Type B pancreatic cell (in vitro differentiated cells): ENCODE data around the gene RNASEH2B. TPM values are rescaled to one million over a fixed set of nuclear protein-coding genes. Genes with fewer than 3 reads are reported as not detected.

Experiments used
- DNase-seq: peaks from one replicate; pipeline ENCODE4 v3.0.0; 2021; ENCODE audit warnings: mixed read lengths; ENCODE audit not compliant: unreplicated experiment; ENCODE audit errors: extremely low spot score
- H3K27ac Mint-ChIP-seq: 2 replicates; pipeline ENCODE4 v1.8.0; 2021; ENCODE audit warnings: mild to moderate bottlenecking, mixed read lengths
- H3K27me3 Mint-ChIP-seq: 2 replicates; pipeline ENCODE4 v1.8.0; 2021; ENCODE audit warnings: mixed read lengths
- H3K36me3 Mint-ChIP-seq: 2 replicates; pipeline ENCODE4 v1.8.0; 2021; ENCODE audit warnings: mixed read lengths
- H3K4me1 Mint-ChIP-seq: one replicate; pipeline ENCODE4 v1.8.0; 2021; ENCODE audit warnings: mixed read lengths; ENCODE audit not compliant: unreplicated experiment
- H3K4me3 Mint-ChIP-seq: 2 replicates; pipeline ENCODE4 v1.8.0; 2021; ENCODE audit warnings: mild to moderate bottlenecking, mixed read lengths
- H3K9me3 Mint-ChIP-seq: 2 replicates; pipeline ENCODE4 v1.8.0; 2021; ENCODE audit warnings: mixed read lengths
- total RNA-seq: library from RNA; stranded (reverse); gene quantifications from 2 replicates; pipeline ENCODE4 v1.2.1, GENCODE V29; 2021; ENCODE audit warnings: low replicate concordance
- TF ChIP-seq, protein P1 (sequence below): fragments of 200-600 bp; sonication (generic); conservative IDR thresholded peaks from 2 replicates; pipeline ENCODE4 v1.5.0; 2021; ENCODE audit warnings: antibody characterized with exemption, mild to moderate bottlenecking

The RNASEH2B gene
- total RNA-seq, 1 donor from 2014 or later, result 37.8 TPM

DNA sequence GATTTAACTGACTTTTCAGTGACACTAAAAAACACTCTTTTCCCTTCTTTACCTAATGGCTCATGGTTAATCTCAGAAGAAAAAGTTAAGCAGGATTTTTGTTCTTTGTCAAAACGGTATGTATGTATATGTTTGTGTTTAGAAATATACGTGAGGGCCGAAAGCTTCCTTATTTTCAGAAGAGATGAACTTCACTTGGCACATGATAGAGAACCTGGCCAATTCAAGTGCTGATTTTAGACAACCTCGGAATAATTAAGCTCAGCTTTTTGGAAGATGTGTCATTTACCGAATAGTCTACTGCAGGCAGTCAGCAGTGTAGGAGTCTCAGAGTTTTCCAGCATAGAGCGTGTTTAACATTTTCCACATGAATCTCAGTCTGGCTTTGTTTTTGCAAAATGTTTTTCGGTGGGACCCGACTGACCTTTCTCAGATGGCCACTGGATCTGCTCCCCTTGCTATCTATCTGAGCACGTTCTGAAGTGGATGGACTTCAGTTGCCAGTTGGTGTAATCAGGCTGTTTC is 4.6 kb downstream of the RNASEH2B start:
- TF ChIP-seq, protein P1, sequence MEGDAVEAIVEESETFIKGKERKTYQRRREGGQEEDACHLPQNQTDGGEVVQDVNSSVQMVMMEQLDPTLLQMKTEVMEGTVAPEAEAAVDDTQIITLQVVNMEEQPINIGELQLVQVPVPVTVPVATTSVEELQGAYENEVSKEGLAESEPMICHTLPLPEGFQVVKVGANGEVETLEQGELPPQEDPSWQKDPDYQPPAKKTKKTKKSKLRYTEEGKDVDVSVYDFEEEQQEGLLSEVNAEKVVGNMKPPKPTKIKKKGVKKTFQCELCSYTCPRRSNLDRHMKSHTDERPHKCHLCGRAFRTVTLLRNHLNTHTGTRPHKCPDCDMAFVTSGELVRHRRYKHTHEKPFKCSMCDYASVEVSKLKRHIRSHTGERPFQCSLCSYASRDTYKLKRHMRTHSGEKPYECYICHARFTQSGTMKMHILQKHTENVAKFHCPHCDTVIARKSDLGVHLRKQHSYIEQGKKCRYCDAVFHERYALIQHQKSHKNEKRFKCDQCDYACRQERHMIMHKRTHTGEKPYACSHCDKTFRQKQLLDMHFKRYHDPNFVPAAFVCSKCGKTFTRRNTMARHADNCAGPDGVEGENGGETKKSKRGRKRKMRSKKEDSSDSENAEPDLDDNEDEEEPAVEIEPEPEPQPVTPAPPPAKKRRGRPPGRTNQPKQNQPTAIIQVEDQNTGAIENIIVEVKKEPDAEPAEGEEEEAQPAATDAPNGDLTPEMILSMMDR, result no peak
- Mint-ChIP-seq H3K27me3 (no peaks in the 10 kb centered on the region), H3K27ac (no peak overlapping the region), H3K4me3 (no peak overlapping the region), H3K9me3 (no peaks in the 10 kb centered on the region), H3K36me3 (no peaks in the 10 kb centered on the region), H3K4me1 (peaks cover 45% of the 10 kb centered on the region)
- DNase-seq, result no peak

DNA sequence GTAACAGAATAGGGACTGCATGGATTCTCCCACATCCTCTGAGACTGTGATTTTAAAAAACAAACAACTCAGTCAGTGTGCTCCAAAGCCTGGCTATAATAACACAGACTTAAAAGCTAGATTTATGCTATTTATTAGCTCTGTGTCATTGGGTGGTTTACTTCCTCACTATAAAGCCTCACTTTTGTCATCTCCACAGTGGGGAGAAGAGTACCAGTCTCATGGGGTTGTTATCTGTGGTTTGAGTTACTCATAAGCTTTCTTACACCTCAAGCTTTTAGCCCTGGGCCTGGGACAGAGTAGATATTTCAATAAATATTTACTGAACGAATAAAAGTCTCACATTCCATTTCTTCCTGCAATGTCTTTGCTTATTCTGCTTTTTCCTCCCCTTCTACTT is 5.3 kb downstream of the RNASEH2B start:
- TF ChIP-seq, protein P1, result no peak
- Mint-ChIP-seq H3K4me3 (no peak overlapping the region), H3K9me3 (no peaks in the 10 kb centered on the region), H3K36me3 (no peaks in the 10 kb centered on the region), H3K27me3 (no peaks in the 10 kb centered on the region), H3K4me1 (peaks cover 45% of the 10 kb centered on the region), H3K27ac (peak overlapping the region; percentile 15)
- no peak for DNase-seq

DNA sequence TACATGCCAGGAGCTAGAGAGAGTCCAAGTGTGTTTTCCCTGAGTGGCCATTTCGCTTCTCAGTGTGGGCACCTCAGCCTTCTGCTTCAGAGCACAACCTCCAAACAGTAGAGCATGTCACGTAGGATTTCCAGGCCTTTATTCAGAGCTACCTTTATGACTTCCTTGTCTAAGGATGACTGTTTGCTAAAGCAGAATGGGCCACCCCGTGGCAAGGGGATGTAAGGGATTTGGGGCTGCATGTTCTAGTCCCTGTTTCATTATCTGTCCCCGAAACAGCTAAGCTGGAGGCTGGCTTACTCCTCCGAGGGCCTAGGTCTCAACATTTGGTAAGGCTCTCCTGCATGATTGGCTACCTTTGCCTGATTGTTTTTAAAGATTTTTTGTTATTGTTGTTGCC is 6.0 kb downstream of the RNASEH2B start:
- DNase-seq, result no peak

DNA sequence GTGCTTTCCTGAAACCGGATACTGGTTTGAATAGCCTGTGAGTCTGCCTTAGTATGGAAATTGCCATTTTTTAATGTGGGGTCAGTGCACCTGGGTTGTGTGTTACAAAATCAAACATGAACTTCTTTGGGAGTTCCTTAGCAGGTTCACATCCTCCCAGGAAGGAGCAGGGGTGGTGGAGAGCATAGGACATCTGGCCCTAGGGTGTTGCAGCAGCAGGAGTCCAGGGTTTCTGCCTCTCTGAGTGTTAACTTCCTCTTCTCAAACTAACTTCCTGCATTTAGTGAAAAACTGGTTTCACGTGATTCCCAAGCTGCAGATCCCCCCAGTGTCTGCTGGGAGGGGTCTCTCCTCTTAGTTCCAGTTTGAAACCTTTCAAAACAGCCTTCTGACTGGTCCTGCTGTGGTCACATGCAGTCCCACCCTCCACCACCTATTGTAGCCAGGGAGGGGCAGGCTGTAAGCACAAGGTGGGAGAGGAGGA is 7.2 kb downstream of the RNASEH2B start:
- TF ChIP-seq, protein P1, result no peak
- Mint-ChIP-seq H3K4me3 (no peak overlapping the region), H3K27me3 (no peaks in the 10 kb centered on the region), H3K9me3 (no peaks in the 10 kb centered on the region), H3K4me1 (peaks cover 31% of the 10 kb centered on the region), H3K27ac (peak overlapping the region; percentile 62), H3K36me3 (no peaks in the 10 kb centered on the region)
- DNase-seq, result no peak

More for the DNA sequence above, 6.0 kb downstream of the RNASEH2B start:
- Mint-ChIP-seq H3K27me3 (no peaks in the 10 kb centered on the region), H3K4me3 (no peak overlapping the region), H3K9me3 (no peaks in the 10 kb centered on the region), H3K27ac (no peak overlapping the region), H3K36me3 (no peaks in the 10 kb centered on the region), H3K4me1 (peaks cover 43% of the 10 kb centered on the region)
- TF ChIP-seq, protein P1, result no peak

DNA sequence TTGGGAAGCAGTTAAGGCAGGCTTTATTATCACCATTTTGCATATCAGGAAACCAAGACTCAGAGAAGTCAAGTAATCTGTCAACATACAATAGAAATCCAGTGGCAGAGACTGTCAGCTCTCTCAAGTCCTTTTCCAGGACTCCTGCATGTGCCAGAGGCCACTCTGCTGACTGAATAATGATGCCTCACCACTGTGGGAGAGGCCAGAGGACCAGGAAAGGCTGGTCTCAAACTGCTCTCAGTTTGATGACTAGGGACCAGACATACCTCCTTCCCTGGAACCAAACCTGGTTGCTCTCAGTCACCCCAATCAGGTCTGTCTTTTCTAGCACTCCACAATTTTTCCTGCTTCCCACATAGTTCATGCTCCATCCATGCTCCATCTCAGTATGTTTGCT is 8.0 kb downstream of the RNASEH2B start:
- no peak overlapping the region for H3K27ac Mint-ChIP-seq
- no peaks in the 10 kb centered on the region for H3K27me3 Mint-ChIP-seq
- H3K4me1 Mint-ChIP-seq, result peaks cover 23% of the 10 kb centered on the region
- TF ChIP-seq, protein P1, result no peak
- H3K4me3 Mint-ChIP-seq, result no peak overlapping the region
- peaks cover 8% of the 10 kb centered on the region for H3K36me3 Mint-ChIP-seq
- H3K9me3 Mint-ChIP-seq, result peaks cover 4% of the 10 kb centered on the region
- no peak for DNase-seq
